GM23338 (cell line): Measurements from ENCODE around the gene NTM.

Experiments
- CTCF ChIP-seq, 2 experiments: fragments of 200-600 bp in 1 of 2; sonication (generic) in 1 of 2; conservative IDR thresholded peaks; 2 replicates each; pipeline versions ENCODE4 v1.5.1 to v1.6.1; 2016 to 2017; ENCODE audit warnings: antibody characterized with exemption in 2 of 2, low read depth in 2 of 2, mild to moderate bottlenecking in 2 of 2, moderate library complexity in 1 of 2
- EZH2 ChIP-seq: fragments of 200-600 bp; sonication (generic); IDR thresholded peaks from one replicate; pipeline ENCODE4 v1.8.0; 2017; ENCODE audit warnings: antibody characterized with exemption, mild to moderate bottlenecking, low read depth; ENCODE audit not compliant: unreplicated experiment
- TF ChIP-seq, protein P1 (sequence below): IDR thresholded peaks from one replicate; pipeline ENCODE4 v1.6.1; 2018; ENCODE audit warnings: antibody characterized with exemption; ENCODE audit not compliant: unreplicated experiment

DNA sequence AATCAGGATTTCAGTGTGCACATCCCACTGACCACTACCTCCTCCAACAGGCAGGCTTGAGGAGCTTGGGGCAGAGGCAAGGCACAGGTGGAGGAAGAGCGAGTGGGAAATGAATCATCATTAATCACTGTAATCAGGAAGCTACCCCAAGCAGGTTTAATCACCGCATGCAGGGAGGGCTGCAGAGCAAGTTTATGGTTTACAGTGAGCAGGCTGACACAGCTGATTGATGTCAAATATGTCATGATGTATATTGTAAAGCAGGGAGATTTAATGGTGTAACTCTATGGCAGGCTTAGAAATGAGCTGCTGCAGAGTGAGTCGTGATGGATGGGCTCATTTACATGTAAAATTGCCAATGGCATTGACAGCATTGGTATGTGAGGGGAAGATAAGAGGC is 441.0 kb downstream of the NTM start:
- no peak for TF ChIP-seq CTCF (conservative IDR thresholded peaks at IDR 0.05; ENCODE audit: low read depth in 2 of 2)
- TF ChIP-seq, protein P1, sequence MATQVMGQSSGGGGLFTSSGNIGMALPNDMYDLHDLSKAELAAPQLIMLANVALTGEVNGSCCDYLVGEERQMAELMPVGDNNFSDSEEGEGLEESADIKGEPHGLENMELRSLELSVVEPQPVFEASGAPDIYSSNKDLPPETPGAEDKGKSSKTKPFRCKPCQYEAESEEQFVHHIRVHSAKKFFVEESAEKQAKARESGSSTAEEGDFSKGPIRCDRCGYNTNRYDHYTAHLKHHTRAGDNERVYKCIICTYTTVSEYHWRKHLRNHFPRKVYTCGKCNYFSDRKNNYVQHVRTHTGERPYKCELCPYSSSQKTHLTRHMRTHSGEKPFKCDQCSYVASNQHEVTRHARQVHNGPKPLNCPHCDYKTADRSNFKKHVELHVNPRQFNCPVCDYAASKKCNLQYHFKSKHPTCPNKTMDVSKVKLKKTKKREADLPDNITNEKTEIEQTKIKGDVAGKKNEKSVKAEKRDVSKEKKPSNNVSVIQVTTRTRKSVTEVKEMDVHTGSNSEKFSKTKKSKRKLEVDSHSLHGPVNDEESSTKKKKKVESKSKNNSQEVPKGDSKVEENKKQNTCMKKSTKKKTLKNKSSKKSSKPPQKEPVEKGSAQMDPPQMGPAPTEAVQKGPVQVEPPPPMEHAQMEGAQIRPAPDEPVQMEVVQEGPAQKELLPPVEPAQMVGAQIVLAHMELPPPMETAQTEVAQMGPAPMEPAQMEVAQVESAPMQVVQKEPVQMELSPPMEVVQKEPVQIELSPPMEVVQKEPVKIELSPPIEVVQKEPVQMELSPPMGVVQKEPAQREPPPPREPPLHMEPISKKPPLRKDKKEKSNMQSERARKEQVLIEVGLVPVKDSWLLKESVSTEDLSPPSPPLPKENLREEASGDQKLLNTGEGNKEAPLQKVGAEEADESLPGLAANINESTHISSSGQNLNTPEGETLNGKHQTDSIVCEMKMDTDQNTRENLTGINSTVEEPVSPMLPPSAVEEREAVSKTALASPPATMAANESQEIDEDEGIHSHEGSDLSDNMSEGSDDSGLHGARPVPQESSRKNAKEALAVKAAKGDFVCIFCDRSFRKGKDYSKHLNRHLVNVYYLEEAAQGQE = no peak
- no peak for TF ChIP-seq EZH2
